ENCODE results near the gene POLG2. TPM values are rescaled to one million over a fixed set of nuclear protein-coding genes. Genes with fewer than 3 reads are reported as not detected.

Gene POLG2
- total and polyA plus RNA-seq, 2 donors (not counting 3 experiments of a cell fraction or from before 2014, with no cell fraction given): 6.5 to 18.6 TPM

- Histone ChIP-seq H4K20me1 (replicated peaks; ENCODE audit: control insufficient read depth, extremely low read depth, insufficient read depth, low read length) (peaks cover 23% of the 10 kb centered on the region), H3K9ac (replicated peaks; ENCODE audit: extremely low read depth, insufficient read depth, low read length) (peak within 1 kb of the TSS; percentile 100), H3K27ac (ENCODE audit: insufficient read depth, low read depth, low read length) (peak within 1 kb of the TSS; percentile 98), H3K4me2 (ENCODE audit: insufficient read depth, low read length) (peak within 1 kb of the TSS; percentile 98), H3K36me3 (ENCODE audit: control insufficient read depth in 2 of 2, extremely low read depth in 1 of 2, insufficient read depth in 2 of 2, low read length in 2 of 2) (peaks cover 23 to 31% of the 10 kb centered on the region in 2 experiments), H3K9me3 (replicated peaks; ENCODE audit: control insufficient read depth, insufficient read depth, low read length) (no peaks in the 10 kb centered on the region), H3K9me1 (replicated peaks; ENCODE audit: control insufficient read depth, extremely low read depth, insufficient read depth, low read length) (no peaks in the 10 kb centered on the region), H3K4me3 (replicated peaks in 1 of 3; ENCODE audit: insufficient read depth in 1 of 3, low read depth in 1 of 3, low read length in 3 of 3) (peak within 1 kb of the TSS; percentile 65 to 97 (median 95)), H3K4me1 (ENCODE audit: control insufficient read depth, extremely low read depth, insufficient read depth, low read length) (peaks cover 34% of the 10 kb centered on the region), H3K79me2 (ENCODE audit: control insufficient read depth, insufficient read depth, low read length) (peaks cover 74% of the 10 kb centered on the region), H3K27me3 (ENCODE audit: control insufficient read depth in 2 of 2, insufficient read depth in 2 of 2, low read length in 2 of 2) (no peaks in the 10 kb centered on the region), H2AFZ (ENCODE audit: low read depth, low read length) (peak within 1 kb of the TSS; percentile 49)
- CTCF ChIA-PET: interaction anchor here (0.9 to 2.4 kb wide), 8 partner anchors 9 to 143 kb away, joined by 3 to 29 read pairs (median 4); partner anchors contain the start of gene POLG2
- FAIRE-seq: peak; percentile 77
- TF ChIP-seq POLR2AphosphoS5 (IDR thresholded peaks at IDR 0.05; ENCODE audit: insufficient read depth, low read depth, low read length): peak; percentile 55
- peak; percentile 65 for TF ChIP-seq POLR2A (IDR thresholded peaks at IDR 0.05; ENCODE audit: low read depth, low read length)
- peak; percentile 4 for TF ChIP-seq MYC (IDR thresholded peaks at IDR 0.05; ENCODE audit: low read depth, low read length)
- no peak for TF ChIP-seq GATA2 (IDR thresholded peaks at IDR 0.05; ENCODE audit: insufficient read depth, insufficient read length, low read depth, low read length)
- TF ChIP-seq MAX (IDR thresholded peaks at IDR 0.05; ENCODE audit: insufficient read depth, insufficient read length): peak; percentile 87
- BruUV-seq (replicated peaks): no TSS peak
- dilution Hi-C loops (cut with MboI; ENCODE audit: extremely low pct_ligation_motif_present, low sequenced_read_pairs): no loop called here
- DNase-seq (ENCODE audit: low read depth, low spot score): peak; percentile 96
- intact Hi-C loops (cut with micrococcal nuclease): loop anchor here (5.0 to 10.0 kb wide), 2 partner anchors 141 to 238 kb away; no protein-coding TSS in a partner anchor
- POLR2A ChIA-PET: interaction anchor here (0.6 to 3.4 kb wide), 5 partner anchors 10 to 230 kb away, joined by 3 to 37 read pairs (median 3); partner anchors contain the start of gene POLG2
These were observed 9.9 kb upstream of the POLG2 start, which contains the start of gene CEP95 for GRCh38 chr17:64506576-64507412. Gene CEP95, plus strand, starts transcription at chr17:64506977. Its CDS starts 121 bp downstream, at chr17:64507098.

Data from endothelial cell of umbilical vein (primary cell).